NCI-H2196 (cell line): ENCODE data around the gene ZBTB48.
"Not testable (repeated sequence)": the region's sequence is repeated elsewhere in the genome, so short reads cannot be mapped to it uniquely, and the experiment has no call there.

ENCODE experiments used
- DNase-seq: peaks from one replicate; lab custom pipeline; 2025; ENCODE audit not compliant: unreplicated experiment; lab: John Stamatoyannopoulos, UW

The ZBTB48 gene

GRCh38 chr1:6579374-6580118 is at the start of gene ZBTB48:
TSS of gene ZBTB48 (plus strand) at chr1:6579994. CDS start at chr1:6580610, 616 bp downstream.
- peak; percentile 100 for DNase-seq

- no peak for DNase-seq
These were observed 49.2 kb upstream of the ZBTB48 start for GRCh38 chr1:6530504-6531160.

DNA sequence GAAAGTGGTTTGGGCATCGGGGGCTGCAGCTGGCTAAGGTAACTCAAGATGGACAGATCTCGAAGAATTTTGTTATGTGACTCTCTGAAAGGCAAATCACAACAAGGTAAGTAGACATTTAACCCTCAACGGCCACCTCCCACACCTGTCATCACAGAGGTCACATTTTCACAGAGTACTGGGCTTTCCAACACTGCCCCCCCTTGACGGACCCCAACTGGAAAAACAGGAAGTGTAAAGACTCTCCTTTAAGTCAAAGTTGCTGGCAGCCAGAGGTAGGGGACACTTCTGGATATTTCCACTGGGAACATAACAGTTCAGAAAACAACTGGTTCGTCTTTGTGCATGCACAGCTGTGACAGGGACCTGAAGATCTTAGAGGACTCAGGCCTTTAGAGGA is 47.8 kb upstream of the ZBTB48 start:
- DNase-seq, result no peak

DNA sequence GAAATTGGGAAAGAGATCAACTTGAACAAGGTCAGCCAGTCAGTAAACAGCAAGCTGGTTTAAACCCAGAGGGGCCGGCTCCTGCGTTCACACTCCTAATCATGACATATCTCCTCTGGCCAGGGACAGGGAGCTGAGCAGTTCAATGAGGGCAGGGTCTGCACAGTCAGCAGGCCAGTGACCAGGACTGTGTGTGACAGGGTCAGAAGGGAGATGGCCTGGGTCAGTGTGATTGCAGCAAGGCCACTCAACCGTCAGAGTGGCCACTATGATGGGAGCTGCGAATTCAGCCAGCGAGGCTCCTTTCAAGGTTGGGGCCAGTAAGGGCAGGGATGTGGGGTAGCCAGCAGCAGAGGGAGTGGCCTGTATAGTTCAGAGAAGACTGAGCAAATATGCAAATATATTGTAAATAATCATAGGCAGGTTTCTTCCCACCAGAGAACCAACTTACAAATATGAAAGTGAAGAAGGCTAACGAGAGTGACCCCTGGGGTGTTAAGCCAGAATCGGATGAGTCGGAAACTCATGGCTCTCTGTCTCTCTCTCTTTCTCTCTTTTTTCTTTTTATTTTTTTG is 45.5 kb upstream of the ZBTB48 start:
- DNase-seq, result no peak

GRCh38 chr1:6535214-6535613 is 44.6 kb upstream of the ZBTB48 start:
- DNase-seq, result no peak

- no peak for DNase-seq
These were observed 43.5 kb upstream of the ZBTB48 start for GRCh38 chr1:6536291-6536690.

GRCh38 chr1:6538956-6539355 is 40.8 kb upstream of the ZBTB48 start:
- no peak for DNase-seq

GRCh38 chr1:6544831-6545230 is 35.0 kb upstream of the ZBTB48 start:
- DNase-seq, result no peak

GRCh38 chr1:6545276-6546112 is 34.3 kb upstream of the ZBTB48 start:
- no peak for DNase-seq

DNA sequence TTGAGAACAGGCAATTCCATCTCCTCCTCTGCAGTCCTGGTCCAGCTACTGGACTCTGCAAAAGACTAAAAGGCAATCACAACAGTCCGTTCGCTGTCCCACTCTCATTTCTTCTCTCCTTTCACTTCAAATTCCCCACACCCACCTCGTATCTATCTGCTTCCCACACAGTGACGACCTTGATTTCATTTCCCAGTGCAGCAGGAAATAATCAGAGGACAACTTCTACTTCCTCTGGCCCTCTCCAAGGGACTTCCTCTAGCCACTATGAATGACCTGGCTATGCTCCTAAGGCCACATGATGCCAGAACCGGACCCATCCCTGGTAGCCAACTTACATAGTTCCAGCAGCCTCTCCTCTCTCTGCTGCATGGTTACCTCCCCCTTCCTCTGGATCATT is 33.5 kb upstream of the ZBTB48 start:
- DNase-seq, result no peak

- DNase-seq, result no peak
These were observed 32.5 kb upstream of the ZBTB48 start for GRCh38 chr1:6547301-6547700.

GRCh38 chr1:6554031-6554906 is 25.5 kb upstream of the ZBTB48 start, which contains the start of gene NOL9:
TSS of gene NOL9 (minus strand) at chr1:6554513. CDS start at chr1:6554502, 11 bp downstream.
- peak; percentile 94 for DNase-seq

GRCh38 chr1:6554907-6555778 is 24.7 kb upstream of the ZBTB48 start, which contains the start of gene TAS1R1:
TSS of gene TAS1R1 (plus strand) at chr1:6555307. CDS start at chr1:6555374, 67 bp downstream.
- peak; percentile 75 for DNase-seq

DNA sequence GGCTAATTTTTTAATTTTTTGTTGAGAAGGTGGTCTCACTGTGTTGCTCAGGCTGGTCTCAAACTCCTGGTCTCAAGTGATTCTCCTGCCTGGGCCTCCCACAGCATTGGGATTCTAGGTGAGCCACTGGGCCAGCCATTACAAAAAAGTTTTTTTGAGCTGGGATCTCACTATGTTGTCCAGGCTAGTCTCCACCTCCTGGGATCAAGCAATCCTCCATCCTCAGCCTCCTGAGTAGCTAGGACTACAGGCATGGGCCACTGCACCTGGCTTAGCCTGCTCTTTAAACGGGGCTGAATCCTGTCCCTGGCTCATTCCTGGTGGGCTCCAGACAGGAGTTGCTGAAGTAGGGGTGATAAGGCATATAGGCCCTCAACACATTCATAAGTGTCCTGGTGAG is 22.2 kb upstream of the ZBTB48 start:
- DNase-seq, result no peak

- not testable (repeated sequence) for DNase-seq
These were observed 20.6 kb upstream of the ZBTB48 start for GRCh38 chr1:6559161-6559560.

- DNase-seq, result no peak
These were observed 19.5 kb upstream of the ZBTB48 start for GRCh38 chr1:6560267-6560666.

DNA sequence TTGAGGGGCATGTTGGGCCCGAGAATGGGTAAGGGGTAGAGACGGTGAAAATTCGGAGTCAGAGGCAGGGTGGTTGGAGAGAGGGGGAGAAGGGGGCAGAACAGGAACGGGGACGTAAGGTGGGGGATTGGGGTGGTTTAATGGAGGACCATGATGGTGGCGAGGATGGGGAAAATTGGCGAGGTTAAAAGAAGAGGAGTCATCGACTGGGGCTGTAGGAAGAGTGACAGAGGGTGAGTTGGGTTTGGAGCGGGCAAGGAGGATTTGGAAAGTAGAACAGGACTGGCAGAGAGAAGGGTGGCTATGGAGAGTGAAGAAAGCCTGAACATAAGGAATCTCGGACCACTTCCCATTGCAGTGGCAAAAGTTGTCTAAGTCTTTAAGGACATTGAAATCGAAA is 10.8 kb upstream of the ZBTB48 start:
- DNase-seq, result no peak

GRCh38 chr1:6570100-6570499 is 9.7 kb upstream of the ZBTB48 start:
- DNase-seq, result no peak

- no peak for DNase-seq
These were observed 8.8 kb upstream of the ZBTB48 start for GRCh38 chr1:6570987-6571386.
